Adipocyte (in vitro differentiated cells): Measurements from ENCODE around the gene OR2S2.
"Not testable (repeated sequence)": the region's sequence is repeated elsewhere in the genome, so short reads cannot be mapped to it uniquely, and the experiment has no call there.

ENCODE experiments used
- DNase-seq: peaks from one replicate; pipeline ENCODE4 v3.0.0-alpha.2; 2015; ENCODE audit warnings: low read depth
- H3K27me3 ChIP-seq: replicated peaks from 2 replicates; pipeline ENCODE4 v1.7.0; 2013; ENCODE audit warnings: mild to moderate bottlenecking, low read length, moderate library complexity; ENCODE audit not compliant: control insufficient read depth, insufficient read depth
- H3K36me3 ChIP-seq: 2 replicates; pipeline ENCODE4 v1.7.0; 2013; ENCODE audit warnings: low read length, mild to moderate bottlenecking, moderate library complexity; ENCODE audit not compliant: control insufficient read depth, insufficient read depth, severe bottlenecking
- H3K4me1 ChIP-seq: 2 replicates; pipeline ENCODE4 v1.7.0; 2013; ENCODE audit warnings: mild to moderate bottlenecking, low read length, moderate library complexity; ENCODE audit not compliant: control insufficient read depth, insufficient read depth
- H3K4me3 ChIP-seq: 2 replicates; pipeline ENCODE4 v1.7.0; 2013; ENCODE audit warnings: mild to moderate bottlenecking, low read length, moderate library complexity
- H3K9ac ChIP-seq: 2 replicates; pipeline ENCODE4 v1.7.0; 2013; ENCODE audit warnings: mild to moderate bottlenecking, low read length, moderate library complexity
- H3K9me3 ChIP-seq: 2 replicates; pipeline ENCODE4 v1.7.0; 2013; ENCODE audit warnings: mild to moderate bottlenecking, low read length, moderate library complexity; ENCODE audit not compliant: control insufficient read depth

OR2S2 gene

GRCh38 chr9:35914301-35914807 lies 43.6 kb downstream of the OR2S2 start:
- Histone ChIP-seq H3K4me1 (peaks cover 24% of the 10 kb centered on the region), H3K9me3 (no peaks in the 10 kb centered on the region), H3K27me3 (no peaks in the 10 kb centered on the region), H3K4me3 (no peak overlapping the region), H3K36me3 (no peaks in the 10 kb centered on the region), H3K9ac (no peak overlapping the region)
- no peak for DNase-seq

- not testable (repeated sequence) for H3K9ac ChIP-seq, H3K36me3 ChIP-seq, DNase-seq, H3K27me3 ChIP-seq, H3K4me3 ChIP-seq, H3K9me3 ChIP-seq
- peaks cover 33% of the 10 kb centered on the region for H3K4me1 ChIP-seq
Measured at GRCh38 chr9:35913429-35913828, 44.5 kb downstream of the OR2S2 start.

- Histone ChIP-seq H3K9me3 (no peaks in the 10 kb centered on the region), H3K36me3 (no peaks in the 10 kb centered on the region), H3K9ac (no peak overlapping the region), H3K27me3 (no peaks in the 10 kb centered on the region), H3K4me3 (no peak overlapping the region), H3K4me1 (peaks cover 38% of the 10 kb centered on the region)
- DNase-seq, result no peak
Measured at GRCh38 chr9:35912791-35913400, 45.1 kb downstream of the OR2S2 start.

GRCh38 chr9:35911690-35912089 lies 46.3 kb downstream of the OR2S2 start:
- no peaks in the 10 kb centered on the region for H3K36me3 ChIP-seq
- DNase-seq, result no peak
- H3K27me3 ChIP-seq, result no peaks in the 10 kb centered on the region
- peaks cover 48% of the 10 kb centered on the region for H3K4me1 ChIP-seq
- H3K4me3 ChIP-seq, result no peak overlapping the region
- peak overlapping the region; percentile 100 for H3K9ac ChIP-seq
- H3K9me3 ChIP-seq, result no peaks in the 10 kb centered on the region

- H3K4me1 ChIP-seq, result peaks cover 55% of the 10 kb centered on the region
- peak overlapping the region; percentile 100 for H3K9ac ChIP-seq
- no peaks in the 10 kb centered on the region for H3K27me3 ChIP-seq
- DNase-seq, result peak; percentile 57
- H3K9me3 ChIP-seq, result no peaks in the 10 kb centered on the region
- H3K4me3 ChIP-seq, result no peak overlapping the region
- no peaks in the 10 kb centered on the region for H3K36me3 ChIP-seq
Measured at GRCh38 chr9:35910613-35911359, 47.2 kb downstream of the OR2S2 start.

- Histone ChIP-seq H3K9me3 (no peaks in the 10 kb centered on the region), H3K9ac (peak overlapping the region; percentile 100), H3K4me1 (peaks cover 64% of the 10 kb centered on the region), H3K36me3 (no peaks in the 10 kb centered on the region), H3K27me3 (no peaks in the 10 kb centered on the region), H3K4me3 (peak overlapping the region; percentile 79)
- no peak for DNase-seq
Measured at GRCh38 chr9:35909687-35910612, 48.0 kb downstream of the OR2S2 start.

GRCh38 chr9:35909274-35909673 lies 48.7 kb downstream of the OR2S2 start, which contains the start of gene SPAAR:
Gene SPAAR (plus strand): TSS chr9:35909490. CDS start chr9:35910464, 974 bp downstream.
- Histone ChIP-seq H3K9ac (peak within 1 kb of the TSS; percentile 100), H3K27me3 (no peaks in the 10 kb centered on the region), H3K4me1 (peaks cover 69% of the 10 kb centered on the region), H3K36me3 (no peaks in the 10 kb centered on the region), H3K9me3 (no peaks in the 10 kb centered on the region), H3K4me3 (peak within 1 kb of the TSS; percentile 79)
- DNase-seq, result no peak

- Histone ChIP-seq H3K36me3 (no peaks in the 10 kb centered on the region), H3K4me1 (peaks cover 70% of the 10 kb centered on the region), H3K9me3 (no peaks in the 10 kb centered on the region), H3K4me3 (peak overlapping the region; percentile 79), H3K27me3 (no peaks in the 10 kb centered on the region), H3K9ac (peak overlapping the region; percentile 100)
- no peak for DNase-seq
Measured at GRCh38 chr9:35908504-35909125, 49.3 kb downstream of the OR2S2 start.

- peak overlapping the region; percentile 100 for H3K9ac ChIP-seq
- H3K36me3 ChIP-seq, result no peaks in the 10 kb centered on the region
- no peaks in the 10 kb centered on the region for H3K27me3 ChIP-seq
- peak; percentile 86 for DNase-seq
- peak overlapping the region; percentile 79 for H3K4me3 ChIP-seq
- H3K4me1 ChIP-seq, result peaks cover 70% of the 10 kb centered on the region
- no peaks in the 10 kb centered on the region for H3K9me3 ChIP-seq
Measured at GRCh38 chr9:35907711-35908503, 50.0 kb downstream of the OR2S2 start.
